MG63 (cell line): ENCODE results near the gene EIF5B. TPM values are rescaled to one million over a fixed set of nuclear protein-coding genes. Genes with fewer than 3 reads are reported as not detected.

Source experiments
- DNase-seq: peaks from one replicate; pipeline ENCODE4 v3.0.0-alpha.2; 2020
- H3K27me3 ChIP-seq: fragments of 250-450 bp; sonication (Bioruptor Pico); 2 replicates; pipeline ENCODE4 v1.5.1; 2020; ENCODE audit warnings: mild to moderate bottlenecking, moderate library complexity
- H3K36me3 ChIP-seq: fragments of 250-450 bp; sonication (Bioruptor Pico); 2 replicates; pipeline ENCODE4 v1.5.1; 2020; ENCODE audit warnings: mild to moderate bottlenecking, moderate library complexity
- H3K4me3 ChIP-seq: fragments of 250-450 bp; sonication (Bioruptor Pico); 2 replicates; pipeline ENCODE4 v1.5.1; 2020; ENCODE audit warnings: mild to moderate bottlenecking, moderate library complexity
- H3K9me3 ChIP-seq: fragments of 250-450 bp; sonication (Bioruptor Pico); 2 replicates; pipeline ENCODE4 v1.5.1; 2020; ENCODE audit warnings: mild to moderate bottlenecking, moderate library complexity
- total RNA-seq: library from RNA; depleted of rRNA; stranded (reverse); fragments of >200 nt; shearing (Covaris generic); gene quantifications from 2 replicates; pipeline ENCODE4 v1.2.3, GENCODE V29; 2014; ENCODE audit warnings: low replicate concordance; rRNA removed

Gene EIF5B
- total RNA-seq, 1 experiment from 2014 or later: 3.6 TPM

GRCh38 chr2:99424371-99424770 lies 87.2 kb downstream of the EIF5B start:
- DNase-seq: no peak

GRCh38 chr2:99425022-99425421 lies 87.8 kb downstream of the EIF5B start:
- H3K36me3 ChIP-seq: peaks cover 59% of the 10 kb centered on the region
- H3K4me3 ChIP-seq: no peak overlapping the region
- H3K27me3 ChIP-seq: no peaks in the 10 kb centered on the region
- no peaks in the 10 kb centered on the region for H3K9me3 ChIP-seq
- peak; percentile 77 for DNase-seq

More at GRCh38 chr2:99424371-99424770, 87.2 kb downstream of the EIF5B start:
- Histone ChIP-seq H3K27me3 (no peaks in the 10 kb centered on the region), H3K4me3 (no peak overlapping the region), H3K9me3 (no peaks in the 10 kb centered on the region), H3K36me3 (peaks cover 58% of the 10 kb centered on the region)

- DNase-seq: peak; percentile 68
- Histone ChIP-seq H3K4me3 (no peak overlapping the region), H3K36me3 (peaks cover 40% of the 10 kb centered on the region), H3K9me3 (no peaks in the 10 kb centered on the region), H3K27me3 (no peaks in the 10 kb centered on the region)
These were observed 93.6 kb downstream of the EIF5B start for GRCh38 chr2:99430614-99431291.

DNA sequence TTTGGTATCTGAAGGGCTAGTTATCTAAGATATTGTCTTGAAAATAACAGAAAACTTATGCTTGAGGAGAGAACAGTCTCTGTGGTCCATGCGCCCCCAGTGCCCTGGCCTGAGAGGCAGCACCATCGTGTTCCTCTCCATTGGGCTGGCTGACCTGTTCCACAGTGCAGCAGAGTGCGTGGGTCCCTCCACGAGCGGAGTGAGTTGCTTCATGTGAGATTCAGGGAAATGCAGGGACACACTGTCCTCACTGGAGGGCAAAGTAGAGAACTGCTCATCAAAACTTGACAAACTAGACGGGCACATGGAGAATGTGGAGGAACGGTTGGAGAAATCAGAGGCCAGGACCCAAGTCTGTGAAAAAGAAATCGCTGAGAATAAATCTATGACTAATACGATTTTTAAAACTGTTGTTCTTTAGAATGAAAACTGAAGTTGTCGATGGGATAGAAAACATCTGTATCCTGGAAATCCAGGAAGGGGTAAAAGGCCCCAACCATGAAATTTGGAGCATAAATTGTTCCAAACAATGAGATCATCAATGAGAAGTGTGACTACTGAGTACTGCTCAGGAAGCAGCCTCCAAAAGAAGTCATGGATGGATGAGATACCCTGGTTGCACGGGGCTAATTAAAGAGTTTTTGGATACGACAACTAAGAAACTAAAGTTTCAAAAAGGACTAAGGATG lies 94.5 kb downstream of the EIF5B start:
- Histone ChIP-seq H3K27me3 (no peaks in the 10 kb centered on the region), H3K4me3 (no peak overlapping the region), H3K36me3 (peaks cover 42% of the 10 kb centered on the region), H3K9me3 (no peaks in the 10 kb centered on the region)
- DNase-seq: no peak

GRCh38 chr2:99433340-99433739 lies 96.2 kb downstream of the EIF5B start:
- Histone ChIP-seq H3K4me3 (no peak overlapping the region), H3K36me3 (peaks cover 45% of the 10 kb centered on the region), H3K27me3 (no peaks in the 10 kb centered on the region), H3K9me3 (no peaks in the 10 kb centered on the region)
- no peak for DNase-seq

GRCh38 chr2:99436874-99437273 lies 99.7 kb downstream of the EIF5B start:
- H3K4me3 ChIP-seq: no peak overlapping the region
- H3K27me3 ChIP-seq: no peaks in the 10 kb centered on the region
- no peak for DNase-seq
- H3K36me3 ChIP-seq: peaks cover 43% of the 10 kb centered on the region
- H3K9me3 ChIP-seq: no peaks in the 10 kb centered on the region

DNA sequence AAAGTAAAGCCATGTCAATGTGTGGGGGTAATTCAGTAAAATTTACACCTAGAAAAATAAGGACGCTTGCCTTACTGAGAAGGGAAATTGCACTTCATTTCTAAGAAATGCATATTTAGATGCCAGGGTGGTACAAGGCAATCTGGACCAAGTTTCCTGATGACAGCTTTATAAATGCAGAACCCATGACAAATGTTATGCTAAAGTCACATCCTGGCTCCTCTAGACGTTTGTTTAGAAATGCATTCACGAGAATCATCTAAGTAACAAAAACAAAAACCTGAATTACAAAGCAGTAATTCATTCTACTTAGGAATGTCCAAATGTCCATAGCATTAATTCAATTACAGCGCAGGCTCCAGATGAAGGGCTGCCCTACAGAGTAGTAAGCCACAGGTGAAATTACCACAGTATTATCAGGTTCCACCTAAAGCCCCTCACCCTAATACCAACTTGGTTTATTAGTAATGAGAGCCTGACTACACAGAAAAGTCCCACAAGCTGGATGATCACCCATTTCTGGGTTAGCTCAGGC lies 102.8 kb downstream of the EIF5B start:
- Histone ChIP-seq H3K4me3 (no peak overlapping the region), H3K9me3 (no peaks in the 10 kb centered on the region), H3K36me3 (peaks cover 39% of the 10 kb centered on the region), H3K27me3 (no peaks in the 10 kb centered on the region)
- no peak for DNase-seq

DNA sequence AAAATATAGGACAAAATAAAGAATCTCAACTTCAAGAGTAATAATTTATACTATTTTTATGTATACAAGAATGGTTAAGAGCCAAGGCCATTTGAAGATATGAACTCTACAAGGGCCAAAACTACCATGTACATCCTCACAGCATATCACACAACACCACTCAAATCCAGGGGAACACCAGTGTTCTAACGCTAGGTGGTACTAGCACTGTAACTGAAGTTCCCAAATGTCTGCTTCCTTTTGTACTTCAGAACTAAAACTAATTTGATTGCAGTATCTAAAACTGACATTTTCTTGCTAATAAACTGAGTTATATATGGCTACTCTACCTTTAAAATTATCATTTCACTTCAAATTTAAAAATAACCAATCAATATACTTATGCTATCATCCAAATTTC lies 105.6 kb downstream of the EIF5B start:
- no peaks in the 10 kb centered on the region for H3K9me3 ChIP-seq
- peaks cover 28% of the 10 kb centered on the region for H3K36me3 ChIP-seq
- no peak overlapping the region for H3K4me3 ChIP-seq
- DNase-seq: no peak
- no peaks in the 10 kb centered on the region for H3K27me3 ChIP-seq

- H3K27me3 ChIP-seq: no peaks in the 10 kb centered on the region
- H3K9me3 ChIP-seq: no peaks in the 10 kb centered on the region
- DNase-seq: no peak
- no peak overlapping the region for H3K4me3 ChIP-seq
- H3K36me3 ChIP-seq: peaks cover 25% of the 10 kb centered on the region
These were observed 107.0 kb downstream of the EIF5B start for GRCh38 chr2:99444222-99444621.

GRCh38 chr2:99445065-99445464 lies 107.9 kb downstream of the EIF5B start:
- DNase-seq: no peak
- Histone ChIP-seq H3K4me3 (no peak overlapping the region), H3K36me3 (peaks cover 25% of the 10 kb centered on the region), H3K27me3 (no peaks in the 10 kb centered on the region), H3K9me3 (no peaks in the 10 kb centered on the region)

DNA sequence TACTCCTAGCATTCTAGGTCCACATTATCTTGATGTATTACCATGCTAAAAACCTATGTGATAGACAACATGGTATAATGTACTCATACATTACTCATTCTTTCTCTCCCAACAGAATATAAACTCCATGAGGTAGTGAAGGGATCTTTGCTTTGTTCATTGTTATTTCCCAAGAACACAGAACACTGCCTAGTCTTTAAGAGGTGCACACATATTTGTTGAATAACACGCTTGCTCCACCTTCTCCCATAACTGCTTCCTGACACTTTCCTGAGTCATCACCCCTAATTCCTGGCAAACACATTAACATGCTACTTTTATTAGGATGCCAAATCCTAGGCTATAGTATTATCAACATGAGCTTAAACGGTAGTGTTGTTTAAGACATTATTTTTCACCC lies 111.4 kb downstream of the EIF5B start:
- Histone ChIP-seq H3K4me3 (no peak overlapping the region), H3K27me3 (no peaks in the 10 kb centered on the region), H3K36me3 (peaks cover 33% of the 10 kb centered on the region), H3K9me3 (no peaks in the 10 kb centered on the region)
- peak; percentile 38 for DNase-seq

GRCh38 chr2:99450199-99450598 lies 113.0 kb downstream of the EIF5B start:
- no peak for DNase-seq
- Histone ChIP-seq H3K27me3 (no peaks in the 10 kb centered on the region), H3K36me3 (peaks cover 40% of the 10 kb centered on the region)

More at GRCh38 chr2:99450199-99450598, 113.0 kb downstream of the EIF5B start:
- Histone ChIP-seq H3K9me3 (no peaks in the 10 kb centered on the region), H3K4me3 (no peak overlapping the region)

Other genes starting within 250 kb of the EIF5B start
- gene C2orf15, start 195.7 kb upstream of the EIF5B start, total RNA-seq: not detected in 2 replicates
- not detected in 2 replicates for gene TSGA10, start 182.4 kb upstream of the EIF5B start, total RNA-seq
- 3.3 and 4.2 TPM in 2 replicates for gene LIPT1, start 182.4 kb upstream of the EIF5B start, total RNA-seq
- 29.7 and 50.8 TPM in 2 replicates for gene MITD1, start 156.3 kb upstream of the EIF5B start, total RNA-seq
- gene MRPL30, start 156.2 kb upstream of the EIF5B start, total RNA-seq: 50.3 and 59.7 TPM in 2 replicates
- not detected in 2 replicates for gene LYG2, start 81.7 kb upstream of the EIF5B start, total RNA-seq
- not detected in 2 replicates for gene LYG1, start 36.2 kb upstream of the EIF5B start, total RNA-seq
- 92.3 and 129 TPM in 2 replicates for gene TXNDC9, start 1.1 kb upstream of the EIF5B start, total RNA-seq
- 10.9 and 11.7 TPM in 2 replicates for gene REV1, start 152.6 kb downstream of the EIF5B start, total RNA-seq